Measurements from ENCODE around the gene ITPRIPL2.
A peak's percentile ranks its signal among the peaks of the same experiment; 100 is the strongest.

ITPRIPL2 gene

GRCh38 chr16:19165101-19165500, 51.3 kb downstream of the ITPRIPL2 start:
- Histone ChIP-seq H3K27me3 (ENCODE audit: control insufficient read depth, insufficient read depth, low read length) (peaks cover 6% of the 10 kb centered on the region; the same call in 1 of the 2 replicates), H3K27ac (ENCODE audit: low read length) (no peak overlapping the region), H3K9me3 (ENCODE audit: control insufficient read depth, insufficient read depth, low read length) (no peaks in the 10 kb centered on the region), H3K36me3 (ENCODE audit: control insufficient read depth, insufficient read depth, low read length) (no peaks in the 10 kb centered on the region), H3K4me3 (ENCODE audit: low read length) (no peak overlapping the region), H3K4me1 (ENCODE audit: control insufficient read depth, insufficient read depth, low read length) (peaks cover 2% of the 10 kb centered on the region)
- WGBS (ENCODE audit: insufficient coverage, insufficient read length) = no CpG with 5 or more reads among the region's 5 CpGs
- DNase-seq (ENCODE audit: low read depth, low spot score) = no peak

GRCh38 chr16:19166500-19166899, 52.7 kb downstream of the ITPRIPL2 start:
- Histone ChIP-seq H3K4me1 (ENCODE audit: control insufficient read depth, insufficient read depth, low read length) (peaks cover 2% of the 10 kb centered on the region), H3K27ac (ENCODE audit: low read length) (no peak overlapping the region), H3K4me3 (ENCODE audit: low read length) (no peak overlapping the region), H3K36me3 (ENCODE audit: control insufficient read depth, insufficient read depth, low read length) (no peaks in the 10 kb centered on the region), H3K27me3 (ENCODE audit: control insufficient read depth, insufficient read depth, low read length) (peaks cover 6% of the 10 kb centered on the region; the same call in 1 of the 2 replicates), H3K9me3 (ENCODE audit: control insufficient read depth, insufficient read depth, low read length) (no peaks in the 10 kb centered on the region)
- DNase-seq (ENCODE audit: low read depth, low spot score) = no peak
- WGBS (ENCODE audit: insufficient coverage, insufficient read length) = no CpG with 5 or more reads among the region's 2 CpGs

DNA sequence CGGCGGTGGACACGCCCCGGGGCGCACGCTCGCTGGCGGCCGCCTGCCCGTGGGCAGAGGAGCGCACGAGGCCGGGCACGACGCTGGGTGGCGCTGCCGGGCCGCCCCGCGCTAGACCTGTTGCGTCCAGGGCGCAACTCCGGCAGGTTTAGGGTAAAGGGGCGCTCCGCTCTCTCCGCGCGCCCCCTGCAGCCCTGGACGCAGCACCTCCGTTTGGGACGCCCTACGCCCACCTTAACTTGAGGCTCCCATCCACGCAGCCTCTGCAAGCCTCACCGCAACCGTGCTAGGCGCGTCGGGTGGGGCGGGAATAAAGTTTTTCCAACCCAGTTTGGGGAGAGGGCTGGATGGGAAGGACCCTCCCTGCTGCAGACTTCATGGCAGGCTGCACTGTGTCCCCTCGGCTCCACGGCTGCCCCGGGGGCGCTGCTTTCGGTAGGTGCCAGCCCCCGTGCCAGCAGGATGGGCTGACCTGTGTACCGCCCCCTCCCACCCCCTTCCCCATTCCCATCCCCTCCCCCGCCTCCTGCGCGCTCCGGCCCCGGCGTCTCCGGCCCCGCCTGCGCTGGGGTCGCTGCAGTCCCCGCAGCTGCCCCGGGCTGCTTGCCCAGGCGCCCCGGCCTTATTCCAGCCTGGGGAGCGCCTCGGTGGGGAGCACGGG, 54.1 kb downstream of the ITPRIPL2 start, which contains the start of gene SYT17:
SYT17 (plus strand) TSS at position 531 of the 661 bp plus-strand sequence. CDS start 407 bp downstream, outside the sequence.
- Histone ChIP-seq H3K27me3 (ENCODE audit: control insufficient read depth, insufficient read depth, low read length) (peaks cover 6% of the 10 kb centered on the region; the same call in 1 of the 2 replicates), H3K4me3 (ENCODE audit: low read length) (peak within 1 kb of the TSS; percentile 96), H3K9me3 (ENCODE audit: control insufficient read depth, insufficient read depth, low read length) (no peaks in the 10 kb centered on the region), H3K4me1 (ENCODE audit: control insufficient read depth, insufficient read depth, low read length) (peaks cover 2% of the 10 kb centered on the region), H3K36me3 (ENCODE audit: control insufficient read depth, insufficient read depth, low read length) (no peaks in the 10 kb centered on the region), H3K27ac (ENCODE audit: low read length) (no peak within 1 kb of the TSS)
- DNase-seq (ENCODE audit: low read depth, low spot score) = peak; percentile 64
- no CpG with 5 or more reads among the region's 63 CpGs for WGBS (ENCODE audit: insufficient coverage, insufficient read length)

DNA sequence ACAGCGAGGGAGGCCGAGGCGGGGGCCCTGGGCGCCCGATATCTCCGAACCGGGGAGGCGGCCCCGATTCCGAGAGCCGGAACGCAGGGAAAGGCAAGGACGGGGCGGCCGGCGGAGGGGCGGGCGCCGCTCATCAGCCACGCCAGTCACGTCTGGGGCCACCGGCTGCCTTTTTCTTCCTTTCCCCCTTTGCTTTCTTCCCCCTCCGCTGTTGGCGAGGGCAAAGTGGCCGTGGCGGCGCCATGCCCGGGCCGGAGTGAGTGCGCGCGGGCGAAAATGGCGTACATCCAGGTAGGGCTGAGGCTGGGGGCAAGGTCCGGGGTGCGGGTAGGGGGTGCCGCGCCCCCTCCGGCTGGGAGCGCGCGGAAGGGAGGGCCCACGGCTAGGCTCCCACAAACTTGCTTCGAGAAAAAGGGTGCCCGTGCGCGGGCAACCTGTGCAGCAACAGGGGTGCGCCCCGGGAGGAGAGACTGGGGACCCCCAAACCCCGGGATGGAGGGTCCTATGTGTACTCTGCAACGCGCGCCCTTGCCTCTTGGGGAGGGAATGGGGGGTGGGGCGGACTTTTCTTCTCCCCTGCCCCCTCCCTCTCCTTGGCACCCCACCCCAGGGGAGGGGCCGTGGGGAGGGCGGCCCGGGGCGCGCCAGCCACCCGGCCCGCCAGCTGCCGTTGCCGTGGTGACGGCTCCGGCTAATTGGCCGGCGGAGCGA, 54.8 kb downstream of the ITPRIPL2 start:
- DNase-seq (ENCODE audit: low read depth, low spot score) = no peak
- peak overlapping the region; percentile 96 for H3K4me3 ChIP-seq (ENCODE audit: low read length)
- no peaks in the 10 kb centered on the region for H3K9me3 ChIP-seq (ENCODE audit: control insufficient read depth, insufficient read depth, low read length)
- H3K4me1 ChIP-seq (ENCODE audit: control insufficient read depth, insufficient read depth, low read length) = peaks cover 2% of the 10 kb centered on the region
- no CpG with 5 or more reads among the region's 68 CpGs for WGBS (ENCODE audit: insufficient coverage, insufficient read length)
- H3K36me3 ChIP-seq (ENCODE audit: control insufficient read depth, insufficient read depth, low read length) = no peaks in the 10 kb centered on the region
- H3K27me3 ChIP-seq (ENCODE audit: control insufficient read depth, insufficient read depth, low read length) = peaks cover 6% of the 10 kb centered on the region; the same call in 1 of the 2 replicates
- H3K27ac ChIP-seq (ENCODE audit: low read length) = no peak overlapping the region

GRCh38 chr16:19169082-19169639, 55.4 kb downstream of the ITPRIPL2 start:
- Histone ChIP-seq H3K27me3 (ENCODE audit: control insufficient read depth, insufficient read depth, low read length) (peaks cover 6% of the 10 kb centered on the region; the same call in 1 of the 2 replicates), H3K27ac (ENCODE audit: low read length) (no peak overlapping the region), H3K36me3 (ENCODE audit: control insufficient read depth, insufficient read depth, low read length) (no peaks in the 10 kb centered on the region), H3K9me3 (ENCODE audit: control insufficient read depth, insufficient read depth, low read length) (no peaks in the 10 kb centered on the region), H3K4me3 (ENCODE audit: low read length) (peak overlapping the region; percentile 96; the same call in 1 of the 2 replicates), H3K4me1 (ENCODE audit: control insufficient read depth, insufficient read depth, low read length) (peaks cover 2% of the 10 kb centered on the region)
- DNase-seq (ENCODE audit: low read depth, low spot score) = no peak
- WGBS (ENCODE audit: insufficient coverage, insufficient read length) = no CpG with 5 or more reads among the region's 19 CpGs

DNA sequence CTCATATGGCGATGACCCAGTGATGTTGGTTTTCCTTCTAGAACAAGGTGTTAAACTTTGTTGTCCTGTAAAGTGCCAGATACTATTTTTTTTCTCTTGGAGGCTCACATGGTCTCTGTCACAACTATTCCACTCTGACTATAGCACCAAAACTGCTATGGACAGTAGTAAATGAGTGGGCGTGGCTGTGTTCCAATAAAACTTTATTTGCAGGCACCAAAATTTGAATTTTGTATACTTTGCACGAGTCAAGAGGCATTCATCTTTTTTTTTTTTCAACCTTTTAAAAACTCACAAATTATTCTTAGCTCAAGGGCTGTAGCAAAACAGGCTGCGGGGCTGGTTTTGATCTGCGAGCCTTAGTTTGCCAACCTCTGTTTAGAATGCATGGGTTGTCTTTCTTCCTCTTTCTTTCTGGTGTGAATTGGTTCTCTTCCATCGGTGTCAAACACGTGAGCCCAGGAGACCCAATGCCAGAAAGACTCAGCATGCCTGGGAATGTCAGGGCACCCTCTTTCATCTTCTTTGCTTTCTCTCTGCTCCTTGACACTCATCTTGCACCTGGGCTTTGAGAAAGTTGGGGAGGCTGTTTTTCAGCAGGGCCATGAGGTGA, 56.4 kb downstream of the ITPRIPL2 start:
- H3K27me3 ChIP-seq (ENCODE audit: control insufficient read depth, insufficient read depth, low read length) = peaks cover 6% of the 10 kb centered on the region; the same call in 1 of the 2 replicates
- no peak for DNase-seq (ENCODE audit: low read depth, low spot score)
- WGBS (ENCODE audit: insufficient coverage, insufficient read length) = no CpG with 5 or more reads among the region's 7 CpGs

More for the DNA sequence above, 56.4 kb downstream of the ITPRIPL2 start:
- Histone ChIP-seq H3K4me1 (ENCODE audit: control insufficient read depth, insufficient read depth, low read length) (peaks cover 2% of the 10 kb centered on the region), H3K9me3 (ENCODE audit: control insufficient read depth, insufficient read depth, low read length) (no peaks in the 10 kb centered on the region), H3K36me3 (ENCODE audit: control insufficient read depth, insufficient read depth, low read length) (no peaks in the 10 kb centered on the region), H3K27ac (ENCODE audit: low read length) (no peak overlapping the region), H3K4me3 (ENCODE audit: low read length) (no peak overlapping the region)

All from iPS DF 6.9 (cell line).